GM20000 (cell line): ENCODE measurements around the gene RAP2C.

Source experiments
- DNase-seq: peaks from one replicate; pipeline ENCODE4 v3.0.0; 2012; ENCODE audit warnings: low spot score
- TF ChIP-seq, protein P1 (sequence below): IDR thresholded peaks from 2 replicates; pipeline ENCODE4 v1.5.1; 2012; ENCODE audit warnings: mild to moderate bottlenecking, control low read depth; ENCODE audit errors: extremely low read depth, missing control alignments

The RAP2C gene

DNA sequence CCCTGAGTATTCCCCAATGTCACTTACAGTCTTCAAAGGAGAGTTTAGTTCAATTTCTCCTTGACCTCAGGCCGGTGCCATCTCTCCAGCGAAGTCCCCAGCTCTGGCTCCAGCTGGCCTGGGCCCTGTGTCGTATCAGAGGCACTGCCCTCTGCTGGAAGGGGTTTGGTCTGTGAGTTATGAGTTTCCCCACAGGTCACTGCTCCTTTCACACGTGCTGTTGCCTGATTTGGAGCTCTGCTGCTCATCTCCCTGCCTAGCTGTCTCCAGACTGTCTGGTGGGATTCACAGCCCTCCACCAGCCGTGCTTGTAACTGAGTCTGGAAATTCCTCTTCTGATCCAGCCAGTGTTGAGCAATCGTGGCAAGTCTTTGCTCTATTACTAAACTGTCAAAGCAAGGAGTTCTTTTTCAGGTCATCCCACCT is at the start of gene RAP2C:
TSS of gene RAP2C (minus strand) at position 105 of the 426 bp plus-strand sequence. CDS start 2,179 bp downstream, outside the sequence.
- TF ChIP-seq, protein P1, sequence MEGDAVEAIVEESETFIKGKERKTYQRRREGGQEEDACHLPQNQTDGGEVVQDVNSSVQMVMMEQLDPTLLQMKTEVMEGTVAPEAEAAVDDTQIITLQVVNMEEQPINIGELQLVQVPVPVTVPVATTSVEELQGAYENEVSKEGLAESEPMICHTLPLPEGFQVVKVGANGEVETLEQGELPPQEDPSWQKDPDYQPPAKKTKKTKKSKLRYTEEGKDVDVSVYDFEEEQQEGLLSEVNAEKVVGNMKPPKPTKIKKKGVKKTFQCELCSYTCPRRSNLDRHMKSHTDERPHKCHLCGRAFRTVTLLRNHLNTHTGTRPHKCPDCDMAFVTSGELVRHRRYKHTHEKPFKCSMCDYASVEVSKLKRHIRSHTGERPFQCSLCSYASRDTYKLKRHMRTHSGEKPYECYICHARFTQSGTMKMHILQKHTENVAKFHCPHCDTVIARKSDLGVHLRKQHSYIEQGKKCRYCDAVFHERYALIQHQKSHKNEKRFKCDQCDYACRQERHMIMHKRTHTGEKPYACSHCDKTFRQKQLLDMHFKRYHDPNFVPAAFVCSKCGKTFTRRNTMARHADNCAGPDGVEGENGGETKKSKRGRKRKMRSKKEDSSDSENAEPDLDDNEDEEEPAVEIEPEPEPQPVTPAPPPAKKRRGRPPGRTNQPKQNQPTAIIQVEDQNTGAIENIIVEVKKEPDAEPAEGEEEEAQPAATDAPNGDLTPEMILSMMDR: peak; percentile 14
- peak; percentile 67 for DNase-seq

DNA sequence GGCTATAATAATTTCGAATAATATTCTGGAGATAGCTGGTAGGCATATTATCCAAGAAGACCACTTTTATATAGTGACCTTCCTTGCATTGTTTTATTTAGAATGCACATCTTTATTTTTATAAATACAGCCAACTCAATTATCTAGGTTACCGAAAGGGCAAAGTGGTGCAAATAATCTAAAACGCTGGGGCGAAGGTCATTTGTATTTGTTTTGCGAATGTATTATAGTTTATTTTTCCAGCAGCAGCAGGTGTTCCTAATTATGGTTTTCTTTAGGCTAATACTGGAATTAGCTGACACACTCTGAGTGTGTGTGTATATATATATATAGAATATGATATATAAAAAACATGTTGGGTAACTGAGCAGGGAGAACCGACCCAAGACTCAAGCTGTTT is 48.1 kb upstream of the RAP2C start:
- TF ChIP-seq, protein P1: no peak
- DNase-seq: no peak

- DNase-seq: peak; percentile 16
- TF ChIP-seq, protein P1: no peak
Measured at GRCh38 chrX:132266583-132267355, 47.5 kb upstream of the RAP2C start.

GRCh38 chrX:132263127-132263526 is 43.9 kb upstream of the RAP2C start:
- TF ChIP-seq, protein P1: no peak
- no peak for DNase-seq

- TF ChIP-seq, protein P1: no peak
- no peak for DNase-seq
Measured at GRCh38 chrX:132258509-132258908, 39.3 kb upstream of the RAP2C start.

DNA sequence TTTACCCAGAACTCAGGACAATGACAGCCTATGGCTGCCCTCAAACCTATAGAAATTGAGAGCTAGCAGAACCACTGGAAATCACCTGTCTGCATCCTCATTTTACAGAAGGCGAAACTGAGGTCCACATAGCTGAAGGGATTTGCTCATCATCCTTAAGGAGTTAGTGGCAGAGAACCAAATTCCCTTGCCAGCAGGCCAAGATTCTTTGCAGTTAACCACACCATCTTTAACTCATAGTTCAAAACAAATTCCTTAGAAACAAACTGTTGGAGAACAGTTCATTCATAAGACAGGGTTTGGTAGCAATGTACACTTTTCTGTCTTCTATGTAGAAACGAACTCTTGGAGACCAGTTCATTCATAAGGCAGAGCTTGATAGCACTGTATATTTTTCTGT is 37.9 kb upstream of the RAP2C start:
- DNase-seq: no peak
- TF ChIP-seq, protein P1: no peak

DNA sequence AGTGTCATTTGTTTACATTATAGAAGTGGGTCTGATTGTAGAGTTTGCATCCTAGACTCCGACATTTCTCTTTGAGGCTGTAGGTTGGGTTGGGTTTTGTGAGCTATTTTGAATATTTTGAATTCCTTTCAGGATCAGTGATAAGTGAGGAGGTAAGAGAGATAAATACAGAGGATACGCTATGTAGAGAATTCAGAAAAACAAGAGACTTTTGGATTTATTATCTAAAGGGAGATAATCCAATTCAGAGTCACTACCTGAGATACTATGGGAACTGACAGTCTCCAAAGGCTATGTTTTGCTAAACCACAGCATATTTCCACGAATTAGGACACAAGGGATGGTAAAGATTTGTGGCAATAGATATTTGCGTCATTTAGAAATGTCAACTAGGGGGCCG is 16.9 kb upstream of the RAP2C start:
- TF ChIP-seq, protein P1: no peak
- DNase-seq: no peak
